H1 (cell line): Measurements from ENCODE around the gene CCR9. TPM values are rescaled to one million over a fixed set of nuclear protein-coding genes. Genes with fewer than 3 reads are reported as not detected.

Experiments
- CTCF ChIA-PET: fragments of 300-600 bp; sonication (Branson Sonifier 250); formaldehyde crosslinking; loops from one replicate; lab custom pipeline; 2021; ENCODE audit not compliant: partially characterized antibody; lab: Charles Lee
- POLR2A ChIA-PET: fragments of 300-600 bp; sonication (Branson Sonifier 250); formaldehyde crosslinking; loops from one replicate; lab custom pipeline; 2021; ENCODE audit warnings: inconsistent platforms; ENCODE audit not compliant: partially characterized antibody; lab: Charles Lee
- DNase-seq, 2 experiments: peaks; one replicate each; pipeline versions ENCODE4 v3.0.0 to v3.0.0-alpha.2; 2010 to 2022; ENCODE audit warnings: low spot score in 2 of 2, low read depth in 1 of 2, mixed read lengths in 1 of 2
- FAIRE-seq: peaks from 2 replicates; lab custom pipeline; 2011; peaks lifted over from hg19 to GRCh38; lab: Jason Lieb, UNC
- H2AFZ ChIP-seq: 2 replicates; pipeline ENCODE4 v1.8.1; 2012; ENCODE audit warnings: low read length, inconsistent platforms
- H2AK5ac ChIP-seq: 2 replicates; pipeline ENCODE4 v1.6.1; 2013; ENCODE audit warnings: low read depth, low read length
- H2BK120ac ChIP-seq: replicated peaks from 2 replicates; pipeline ENCODE3; 2013; ENCODE audit warnings: low read depth, low read length, inconsistent platforms
- H2BK12ac ChIP-seq: 2 replicates; pipeline ENCODE4 v1.6.1; 2013; ENCODE audit warnings: low read depth, low read length
- H2BK15ac ChIP-seq: 2 replicates; pipeline ENCODE4 v1.6.1; 2013; ENCODE audit warnings: low read length
- H2BK20ac ChIP-seq: 2 replicates; pipeline ENCODE4 v1.6.1; 2013; ENCODE audit warnings: low read length
- H2BK5ac ChIP-seq: 2 replicates; pipeline ENCODE4 v1.6.1; 2013; ENCODE audit warnings: low read depth, low read length
- H3K14ac ChIP-seq: 2 replicates; pipeline ENCODE4 v1.6.1; 2013; ENCODE audit warnings: inconsistent platforms; ENCODE audit not compliant: insufficient read length
- H3K18ac ChIP-seq: 2 replicates; pipeline ENCODE4 v1.6.1; 2013; ENCODE audit warnings: low read length; ENCODE audit errors: extremely low read depth
- H3K23ac ChIP-seq: 2 replicates; pipeline ENCODE4 v1.6.1; 2013; ENCODE audit warnings: inconsistent platforms; ENCODE audit not compliant: insufficient read length
- H3K23me2 ChIP-seq: 2 replicates; pipeline ENCODE4 v1.6.1; 2013; ENCODE audit warnings: low read depth, low read length
- H3K27ac ChIP-seq: 2 replicates; pipeline ENCODE4 v1.6.1; 2011; ENCODE audit warnings: low read depth, low read length, inconsistent platforms
- H3K27me3 ChIP-seq, 4 experiments: replicated peaks in 1 of 4; 1 replicate in 1 of 4; 2 replicates in 3 of 4; pipeline versions ENCODE4 v1.6.1 to v1.8.1; 2011 to 2013; ENCODE audit warnings: low read length in 3 of 4, mild to moderate bottlenecking in 3 of 4, inconsistent platforms in 2 of 4, mixed read lengths in 2 of 4, moderate library complexity in 1 of 4; ENCODE audit not compliant: control insufficient read depth in 3 of 4, insufficient read depth in 3 of 4; ENCODE audit errors: extremely low read depth in 1 of 4
- H3K36me3 ChIP-seq, 4 experiments: 2 replicates each; pipeline versions ENCODE4 v1.6.1 to v1.8.1; 2011 to 2013; ENCODE audit warnings: mild to moderate bottlenecking in 4 of 4, low read length in 3 of 4, moderate library complexity in 2 of 4, control low read depth in 1 of 4, inconsistent platforms in 1 of 4; ENCODE audit not compliant: insufficient read depth in 4 of 4, control insufficient read depth in 2 of 4
- H3K4ac ChIP-seq: replicated peaks from 2 replicates; pipeline ENCODE3; 2013; ENCODE audit warnings: low read length, low read depth, mixed read lengths, inconsistent platforms; ENCODE audit not compliant: insufficient read length
- H3K4me1 ChIP-seq, 4 experiments: replicated peaks in 1 of 4; 1 replicate in 1 of 4; 2 replicates in 3 of 4; pipeline versions ENCODE4 v1.6.1 to v1.8.1; 2011 to 2013; ENCODE audit warnings: low read length in 3 of 4, inconsistent platforms in 2 of 4, mixed read lengths in 1 of 4; ENCODE audit not compliant: insufficient read depth in 4 of 4, control insufficient read depth in 3 of 4
- H3K4me2 ChIP-seq, 2 experiments: 2 replicates each; pipeline versions ENCODE4 v1.6.1 to v1.8.1; 2011 to 2013; ENCODE audit warnings: low read depth in 2 of 2, low read length in 2 of 2, control low read depth in 1 of 2, inconsistent platforms in 1 of 2, mild to moderate bottlenecking in 1 of 2; ENCODE audit not compliant: insufficient read depth in 1 of 2
- H3K4me3 ChIP-seq, 4 experiments: fragments of 200-600, 300-600 bp in 1 of 4; sonication (generic), shearing (Covaris generic), sonication (Bioruptor Twin) in 1 of 4; 2 replicates each; pipeline versions ENCODE4 v1.5.1 to v1.8.1; 2011 to 2016; ENCODE audit warnings: low read length in 4 of 4, low read depth in 3 of 4, control low read depth in 2 of 4, inconsistent platforms in 2 of 4, mild to moderate bottlenecking in 2 of 4, mixed read lengths in 1 of 4, moderate library complexity in 1 of 4; ENCODE audit not compliant: insufficient read depth in 2 of 4; ENCODE audit errors: extremely low read depth in 1 of 4
- H3K56ac ChIP-seq: replicated peaks from 2 replicates; pipeline ENCODE3; 2013; ENCODE audit warnings: low read depth, mild to moderate bottlenecking, mixed read lengths, low read length, inconsistent platforms; ENCODE audit not compliant: insufficient read length
- H3K79me1 ChIP-seq: 2 replicates; pipeline ENCODE4 v1.6.1; 2013; ENCODE audit warnings: low read depth, low read length, control low read depth
- H3K79me2 ChIP-seq, 2 experiments: 2 replicates each; pipeline versions ENCODE4 v1.6.1 to v1.8.1; 2012 to 2013; ENCODE audit warnings: low read length in 2 of 2, mild to moderate bottlenecking in 2 of 2, inconsistent platforms in 1 of 2; ENCODE audit not compliant: insufficient read depth in 2 of 2, control insufficient read depth in 1 of 2
- H3K9ac ChIP-seq, 4 experiments: replicated peaks in 1 of 4; 1 replicate in 1 of 4; 2 replicates in 3 of 4; pipeline versions ENCODE4 v1.6.1 to v1.8.1; 2011 to 2013; ENCODE audit warnings: low read depth in 3 of 4, low read length in 3 of 4, control low read depth in 2 of 4, mild to moderate bottlenecking in 2 of 4, moderate library complexity in 2 of 4, inconsistent platforms in 1 of 4; ENCODE audit errors: extremely low read depth in 1 of 4
- H3K9me3 ChIP-seq, 2 experiments: 2 replicates each; pipeline versions ENCODE4 v1.6.1 to v1.8.1; 2012 to 2013; ENCODE audit warnings: mild to moderate bottlenecking in 2 of 2, moderate library complexity in 2 of 2, control low read depth in 1 of 2, inconsistent platforms in 1 of 2, low read depth in 1 of 2, low read length in 1 of 2, mixed read lengths in 1 of 2; ENCODE audit not compliant: insufficient read depth in 2 of 2
- H4K20me1 ChIP-seq, 2 experiments: replicated peaks in 1 of 2; 2 replicates each; pipeline versions ENCODE3 to v1.8.1; 2011 to 2013; ENCODE audit warnings: inconsistent platforms in 2 of 2, low read length in 2 of 2, mild to moderate bottlenecking in 1 of 2; ENCODE audit not compliant: insufficient read depth in 2 of 2, control insufficient read depth in 1 of 2
- H4K5ac ChIP-seq: 2 replicates; pipeline ENCODE4 v1.6.1; 2013; ENCODE audit warnings: low read length, low read depth, mixed read lengths, inconsistent platforms; ENCODE audit not compliant: insufficient read length
- H4K8ac ChIP-seq: 2 replicates; pipeline ENCODE4 v1.8.0; 2013; ENCODE audit warnings: mild to moderate bottlenecking, moderate library complexity, low read length, inconsistent platforms; ENCODE audit not compliant: insufficient read depth; ENCODE audit errors: extremely low read depth
- H4K91ac ChIP-seq: replicated peaks from 2 replicates; pipeline ENCODE3; 2013; ENCODE audit warnings: low read length, mixed read lengths, inconsistent platforms; ENCODE audit not compliant: insufficient read length
- FOSL1 ChIP-seq: IDR thresholded peaks from 2 replicates; pipeline ENCODE4 v1.6.1; 2011; ENCODE audit warnings: mild to moderate bottlenecking, low read depth, low read length, moderate library complexity; ENCODE audit not compliant: insufficient read depth
- RBBP5 ChIP-seq: IDR thresholded peaks from 2 replicates; pipeline ENCODE4 v1.7.1; 2012; ENCODE audit warnings: low read depth, mild to moderate bottlenecking, inconsistent platforms, low read length, moderate library complexity, borderline replicate concordance
- WGBS, 2 experiments: shearing (Covaris generic) in 1 of 2; methylation state at CpG; one replicate each; pipeline versions ENCODE4 v1.1.6 to v1.1.7; 2013 to 2015; ENCODE audit warnings: low lambda C conversion rate in 2 of 2, mixed read lengths in 2 of 2, inconsistent platforms in 1 of 2, low coverage in 1 of 2, missing lambda C conversion rate in 1 of 2; ENCODE audit not compliant: insufficient replicate concordance in 2 of 2, insufficient coverage in 1 of 2, insufficient read length in 1 of 2; ENCODE audit errors: extremely low coverage in 1 of 2, missing lambda C conversion rate in 1 of 2; 5-methylcytosine and 5-hydroxymethylcytosine counted together
- polyA plus RNA-seq, 7 experiments: library from polyadenylated mRNA; depleted of rRNA in 3 of 7; stranded (reverse) in 5 of 7; unstranded in 2 of 7; fragments of >200 nt in 5 of 7; fragments of 200-250 nt in 2 of 7; gene quantifications; 1 replicate in 5 of 7; 2 replicates in 1 of 7; 4 replicates in 1 of 7; pipeline versions ENCODE4 v1.2.1 to v1.2.3, GENCODE V29; 2011 to 2013; ENCODE audit warnings: missing spikeins in 2 of 7, mixed read lengths in 2 of 7
- total RNA-seq: library from RNA; stranded (reverse); fragmentation: NEBNext Ultra II Directional; extraction: Animal tissue kit (Norgen Biotek cat#: 25700); gene quantifications from 2 replicates; pipeline ENCODE4 v1.2.1, GENCODE V29; 2021
- TF ChIP-seq, protein P1 (sequence below): IDR thresholded peaks from 2 replicates; pipeline ENCODE4 v1.6.1; 2012; ENCODE audit warnings: low read length, inconsistent platforms

Gene CCR9
- total and polyA plus RNA-seq, 2 of the 8 experiments (the other 6 are each of a cell fraction or from before 2014, with no cell fraction given): not detected

DNA sequence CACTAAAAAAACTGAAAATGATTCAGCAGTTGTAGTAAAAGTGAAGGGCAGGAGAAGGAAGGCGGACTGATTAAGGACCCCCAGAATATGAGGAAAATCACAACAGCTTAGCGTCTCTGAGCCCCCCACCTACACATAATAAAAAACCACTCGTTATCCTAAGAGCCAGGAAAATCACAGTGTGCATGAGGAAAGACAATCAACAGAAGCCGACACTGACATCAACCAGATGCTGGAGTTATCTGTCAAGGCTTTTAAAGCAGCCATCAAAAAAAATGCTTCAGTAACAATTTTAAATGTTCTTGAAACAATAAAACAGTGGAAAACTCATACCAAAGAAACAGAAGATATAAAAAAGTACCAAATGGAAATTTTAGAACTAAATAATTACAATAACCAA, 47.2 kb downstream of the CCR9 start:
- H3K36me3 ChIP-seq: peaks cover 8 to 32% (median 15%) of the 10 kb centered on the region in 4 experiments; a peak in 7 of 8 replicates
- H3K79me1 ChIP-seq: no peaks in the 10 kb centered on the region; the same call in 1 of the 2 replicates

More for the DNA sequence above, 47.2 kb downstream of the CCR9 start:
- H3K79me2 ChIP-seq: no peaks in the 10 kb centered on the region
- H3K4ac ChIP-seq: no peak overlapping the region
- H3K14ac ChIP-seq: no peak overlapping the region
- ChIA-PET POLR2A (no interaction called here), CTCF (interaction anchor here (1.2 kb wide), 1 partner anchor 441 kb away, joined by 3 read pairs; no protein-coding TSS in a partner anchor)
- no peak for TF ChIP-seq FOSL1
- TF ChIP-seq, protein P1, sequence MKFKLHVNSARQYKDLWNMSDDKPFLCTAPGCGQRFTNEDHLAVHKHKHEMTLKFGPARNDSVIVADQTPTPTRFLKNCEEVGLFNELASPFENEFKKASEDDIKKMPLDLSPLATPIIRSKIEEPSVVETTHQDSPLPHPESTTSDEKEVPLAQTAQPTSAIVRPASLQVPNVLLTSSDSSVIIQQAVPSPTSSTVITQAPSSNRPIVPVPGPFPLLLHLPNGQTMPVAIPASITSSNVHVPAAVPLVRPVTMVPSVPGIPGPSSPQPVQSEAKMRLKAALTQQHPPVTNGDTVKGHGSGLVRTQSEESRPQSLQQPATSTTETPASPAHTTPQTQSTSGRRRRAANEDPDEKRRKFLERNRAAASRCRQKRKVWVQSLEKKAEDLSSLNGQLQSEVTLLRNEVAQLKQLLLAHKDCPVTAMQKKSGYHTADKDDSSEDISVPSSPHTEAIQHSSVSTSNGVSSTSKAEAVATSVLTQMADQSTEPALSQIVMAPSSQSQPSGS: no peak
- no peak for TF ChIP-seq RBBP5
- peaks cover 0 to 8% of the 10 kb centered on the region in 2 experiments for H4K20me1 ChIP-seq
- H2BK20ac ChIP-seq: no peak overlapping the region
- H3K4me3 ChIP-seq: no peak overlapping the region
- H4K8ac ChIP-seq: no peak overlapping the region
- no peak overlapping the region for H3K56ac ChIP-seq
- H2BK15ac ChIP-seq: no peak overlapping the region
- no peak overlapping the region for H2BK5ac ChIP-seq
- FAIRE-seq (no peak), DNase-seq (no peak)
- H3K4me1 ChIP-seq: no peaks in the 10 kb centered on the region
- H3K18ac ChIP-seq: no peak overlapping the region
- no peak overlapping the region for H3K9ac ChIP-seq
- no peak overlapping the region for H2BK120ac ChIP-seq
- no peak overlapping the region for H3K27ac ChIP-seq
- no peak overlapping the region for H3K23ac ChIP-seq
- H3K9me3 ChIP-seq: no peaks in the 10 kb centered on the region
- WGBS, 2 experiments: 98% methylated on average over 4 of the region's 4 CpGs; no CpG with 5 or more reads in 1 of the 2 experiments
- H3K27me3 ChIP-seq: no peaks in the 10 kb centered on the region
- H2AK5ac ChIP-seq: no peak overlapping the region
- H3K23me2 ChIP-seq: no peaks in the 10 kb centered on the region
- no peak overlapping the region for H2BK12ac ChIP-seq
- no peak overlapping the region for H4K5ac ChIP-seq
- no peak overlapping the region for H4K91ac ChIP-seq
- H2AFZ ChIP-seq: no peak overlapping the region
- H3K4me2 ChIP-seq: no peak overlapping the region
